ENCODE data around the gene SGSM1. TPM values are rescaled to one million over a fixed set of nuclear protein-coding genes. Genes with fewer than 3 reads are reported as not detected.
"Not testable (repeated sequence)": the region's sequence is repeated elsewhere in the genome, so short reads cannot be mapped to it uniquely, and the experiment has no call there.

Gene SGSM1
- total RNA-seq, 3 donors from 2014 or later, result 2.0 to 6.5 (median 3.0) TPM

DNA sequence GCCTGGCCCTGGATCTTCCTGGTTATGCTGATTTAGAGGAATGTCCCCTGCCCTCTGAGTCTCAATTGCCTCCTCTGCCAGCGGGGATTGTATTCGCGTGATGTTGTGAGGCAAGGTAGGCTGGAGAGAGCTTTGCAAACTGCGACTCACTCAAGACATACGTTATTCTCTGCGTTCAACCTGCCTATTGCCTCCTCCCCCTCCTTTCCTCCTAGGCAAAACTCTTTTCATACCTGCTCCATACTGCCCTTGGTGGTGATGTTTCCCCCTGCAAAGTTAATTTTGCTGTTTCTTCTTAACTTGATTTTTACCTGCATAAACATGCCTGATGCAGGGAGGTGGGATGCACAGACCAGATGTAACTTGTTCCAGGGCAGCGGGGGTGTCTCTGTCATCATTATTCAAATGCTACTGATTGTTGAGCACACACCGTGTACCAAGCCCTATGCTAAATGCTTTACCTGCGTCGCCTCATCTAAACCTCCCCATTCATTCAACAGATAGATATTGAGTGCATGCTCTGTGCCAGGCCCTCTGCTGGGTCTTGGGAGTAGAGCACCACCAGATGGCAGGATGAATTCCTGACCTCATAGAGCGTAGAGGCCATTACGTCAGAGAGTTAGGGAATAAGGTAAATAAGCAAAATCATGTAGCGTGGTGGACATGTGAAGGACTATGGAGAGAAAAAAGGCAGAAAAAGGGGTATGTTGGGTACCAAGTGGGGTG is 29.0 kb downstream of the SGSM1 start:
- H3K9me3 ChIP-seq, result no peaks in the 10 kb centered on the region
- ATAC-seq, result peak; percentile 79
- intact Hi-C loops (cut with DNase I, micrococcal nuclease), result no loop called here
- TF ChIP-seq, protein P1, sequence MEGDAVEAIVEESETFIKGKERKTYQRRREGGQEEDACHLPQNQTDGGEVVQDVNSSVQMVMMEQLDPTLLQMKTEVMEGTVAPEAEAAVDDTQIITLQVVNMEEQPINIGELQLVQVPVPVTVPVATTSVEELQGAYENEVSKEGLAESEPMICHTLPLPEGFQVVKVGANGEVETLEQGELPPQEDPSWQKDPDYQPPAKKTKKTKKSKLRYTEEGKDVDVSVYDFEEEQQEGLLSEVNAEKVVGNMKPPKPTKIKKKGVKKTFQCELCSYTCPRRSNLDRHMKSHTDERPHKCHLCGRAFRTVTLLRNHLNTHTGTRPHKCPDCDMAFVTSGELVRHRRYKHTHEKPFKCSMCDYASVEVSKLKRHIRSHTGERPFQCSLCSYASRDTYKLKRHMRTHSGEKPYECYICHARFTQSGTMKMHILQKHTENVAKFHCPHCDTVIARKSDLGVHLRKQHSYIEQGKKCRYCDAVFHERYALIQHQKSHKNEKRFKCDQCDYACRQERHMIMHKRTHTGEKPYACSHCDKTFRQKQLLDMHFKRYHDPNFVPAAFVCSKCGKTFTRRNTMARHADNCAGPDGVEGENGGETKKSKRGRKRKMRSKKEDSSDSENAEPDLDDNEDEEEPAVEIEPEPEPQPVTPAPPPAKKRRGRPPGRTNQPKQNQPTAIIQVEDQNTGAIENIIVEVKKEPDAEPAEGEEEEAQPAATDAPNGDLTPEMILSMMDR (IDR thresholded peaks at IDR 0.05), result no peak
- no peaks in the 10 kb centered on the region for H3K36me3 ChIP-seq (ENCODE audit: low read depth)
- peak in 2 of 3 donors; percentile 30 to 60 for DNase-seq
- no peaks in the 10 kb centered on the region for H3K4me1 ChIP-seq (ENCODE audit: low read depth)
- no peak overlapping the region for H3K4me3 ChIP-seq

DNA sequence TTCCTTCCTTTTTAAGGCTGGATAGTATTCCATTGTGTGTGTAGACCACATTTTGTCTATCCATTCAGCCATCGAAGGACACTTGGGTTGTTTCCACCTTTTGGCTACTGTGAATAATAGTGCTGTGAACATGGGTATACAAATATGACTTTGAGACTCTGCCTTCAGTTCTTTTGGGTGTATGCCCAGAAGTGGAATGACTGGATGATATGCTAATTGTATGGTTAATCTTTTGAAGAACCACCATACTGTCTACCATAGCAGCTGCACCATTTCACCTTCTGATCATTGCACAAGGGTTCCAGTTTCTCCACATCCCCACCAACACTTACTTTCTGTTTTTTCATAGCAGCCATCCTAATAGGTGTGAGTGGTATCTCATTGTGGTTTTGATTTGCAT is 30.3 kb downstream of the SGSM1 start:
- intact Hi-C loops (cut with DNase I, micrococcal nuclease), result no loop called here
- Histone ChIP-seq H3K4me1 (ENCODE audit: low read depth) (peaks cover 1% of the 10 kb centered on the region), H3K9me3 (no peaks in the 10 kb centered on the region), H3K4me3 (no peak overlapping the region), H3K36me3 (ENCODE audit: low read depth) (no peaks in the 10 kb centered on the region)
- ATAC-seq (peak; percentile 61), DNase-seq (peak in 1 of 3 donors; percentile 43)
- TF ChIP-seq, protein P1 (IDR thresholded peaks at IDR 0.05), result no peak

DNA sequence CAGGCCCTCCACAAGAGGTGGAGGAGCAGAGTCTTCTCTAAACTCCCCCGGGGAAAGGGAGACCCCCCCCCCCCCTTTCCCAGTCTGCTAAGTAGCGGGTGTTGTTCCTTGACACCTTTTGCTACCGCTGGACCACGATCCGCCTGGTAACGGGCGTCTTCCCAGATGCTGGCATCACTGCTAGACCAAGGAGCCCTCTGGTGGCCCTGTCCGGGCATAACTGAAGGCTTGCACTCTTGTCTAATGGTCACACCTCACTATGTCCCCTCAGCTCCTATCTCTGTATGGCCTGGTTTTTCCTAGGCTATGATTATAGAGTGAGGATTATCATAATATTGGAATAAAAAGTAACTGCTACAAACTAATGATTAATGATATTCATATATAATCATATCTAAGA is 31.5 kb downstream of the SGSM1 start:
- peak in 1 of 3 donors; percentile 64 for DNase-seq

DNA sequence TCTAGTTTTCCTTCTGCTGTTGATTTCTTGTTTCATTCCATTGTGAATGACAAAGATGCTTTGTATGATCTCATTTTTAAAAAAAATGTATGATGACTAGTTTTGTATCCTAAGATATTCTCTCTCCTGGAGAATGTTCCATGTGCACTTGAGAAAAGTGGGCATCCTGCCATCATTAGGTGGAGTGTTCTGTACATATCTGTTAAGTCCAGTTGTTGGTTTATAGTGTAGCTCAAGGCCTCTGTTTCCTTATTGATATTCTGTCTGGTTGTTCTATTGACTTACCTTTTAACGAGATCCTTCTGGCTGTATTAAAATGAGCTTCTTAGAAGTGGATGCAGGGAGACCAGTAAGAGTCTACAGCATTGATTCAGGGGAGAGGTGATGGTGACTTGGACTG is 35.2 kb downstream of the SGSM1 start:
- peak in 2 of 3 donors; percentile 2 to 81 for DNase-seq
- intact Hi-C loops (cut with DNase I, micrococcal nuclease), result no loop called here
- TF ChIP-seq, protein P1 (IDR thresholded peaks at IDR 0.05), result no peak
- Histone ChIP-seq H3K36me3 (ENCODE audit: low read depth) (no peaks in the 10 kb centered on the region), H3K9me3 (no peaks in the 10 kb centered on the region), H3K4me3 (no peak overlapping the region), H3K4me1 (ENCODE audit: low read depth) (peaks cover 4% of the 10 kb centered on the region)
- peak; percentile 94 for ATAC-seq

More for the DNA sequence above, 31.5 kb downstream of the SGSM1 start:
- H3K4me3 ChIP-seq; H3K36me3 ChIP-seq (ENCODE audit: low read depth); intact Hi-C loops (cut with DNase I, micrococcal nuclease); H3K9me3 ChIP-seq; H3K4me1 ChIP-seq (ENCODE audit: low read depth); ATAC-seq: not testable (repeated sequence)

DNA sequence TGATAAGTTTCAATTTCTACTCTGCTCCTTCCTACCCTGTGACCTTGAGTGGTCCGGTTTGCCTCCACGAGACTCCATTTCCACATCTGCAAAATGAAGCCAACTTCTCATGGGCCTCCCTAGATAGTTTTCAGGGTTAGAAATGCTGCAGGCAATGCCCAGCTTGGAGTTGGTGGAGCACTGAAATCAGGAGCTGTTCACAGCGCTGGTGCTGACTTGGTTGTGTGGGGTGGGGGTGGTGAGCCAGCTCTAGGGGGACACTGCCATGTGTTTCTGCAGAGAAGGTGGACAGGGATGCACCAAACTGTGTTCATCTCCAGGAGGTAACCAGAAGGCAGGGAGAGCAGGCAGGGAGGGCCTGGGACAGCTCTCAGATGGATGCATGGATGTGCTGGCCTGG is 37.0 kb downstream of the SGSM1 start:
- intact Hi-C loops (cut with DNase I, micrococcal nuclease), result no loop called here
- DNase-seq (peak in 1 of 3 donors; percentile 13), ATAC-seq (no peak)

More for the DNA sequence above, 37.0 kb downstream of the SGSM1 start:
- Histone ChIP-seq H3K4me1 (ENCODE audit: low read depth) (peaks cover 4% of the 10 kb centered on the region), H3K4me3 (no peak overlapping the region), H3K9me3 (no peaks in the 10 kb centered on the region), H3K36me3 (ENCODE audit: low read depth) (no peaks in the 10 kb centered on the region)
- TF ChIP-seq, protein P1 (IDR thresholded peaks at IDR 0.05), result no peak

Measured in mucosa of descending colon (tissue), 3 donors.